ENCODE data around the gene EPHB3. TPM values are rescaled to one million over a fixed set of nuclear protein-coding genes. Genes with fewer than 3 reads are reported as not detected.

Gene EPHB3
- total and polyA plus RNA-seq, 2 of the 4 experiments (the other 2 are of a cell fraction): 0.72 to 2.9 TPM

DNA sequence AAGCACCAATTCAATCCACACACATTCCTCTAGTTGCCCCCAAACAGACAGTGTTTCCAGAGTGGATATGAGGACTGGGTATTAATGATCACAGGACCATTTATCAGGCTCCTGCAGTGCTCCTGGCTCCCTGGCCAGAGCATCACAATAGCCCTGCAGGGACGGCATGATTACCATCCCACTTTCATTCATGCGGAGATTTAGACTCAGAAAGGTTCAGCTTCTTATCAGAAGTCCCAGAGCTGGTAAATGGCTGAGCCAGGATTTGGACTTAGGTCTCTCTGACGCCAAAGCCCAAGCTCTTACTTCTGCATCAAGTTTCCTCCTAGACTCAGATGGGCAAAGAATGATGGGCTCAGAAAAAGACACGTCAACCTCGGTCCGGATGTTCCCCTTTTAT, 2.9 kb upstream of the EPHB3 start:
- H3K9me3 ChIP-seq (ENCODE audit: control insufficient read depth, insufficient read depth, low read length): no peaks in the 10 kb centered on the region
- H3K27me3 ChIP-seq (ENCODE audit: control insufficient read depth, insufficient read depth, low read length): peaks cover 46% of the 10 kb centered on the region
- in situ Hi-C loops (cut with MboI; ENCODE audit: low sequenced_read_pairs): no loop called here
- no peaks in the 10 kb centered on the region for H3K36me3 ChIP-seq (ENCODE audit: control insufficient read depth, insufficient read depth, low read length)
- no peak for ATAC-seq (ENCODE audit: low read depth)
- no peak overlapping the region for H3K56ac ChIP-seq (ENCODE audit: extremely low read depth, insufficient read depth, low read length)
- H3K27ac ChIP-seq (ENCODE audit: insufficient read depth, low read length): no peak overlapping the region
- H3K9ac ChIP-seq (ENCODE audit: low read depth, low read length): no peak overlapping the region
- intact Hi-C loops (cut with micrococcal nuclease): no loop called here
- no peak overlapping the region for H3K4me3 ChIP-seq (ENCODE audit: insufficient read depth, low read depth, low read length)
- H2AK9ac ChIP-seq (replicated peaks; ENCODE audit: low read depth, low read length, poor library complexity): no peak overlapping the region
- H2BK20ac ChIP-seq (ENCODE audit: low read depth, low read length): no peak overlapping the region
- H3K23ac ChIP-seq (ENCODE audit: low read depth, low read length): no peak overlapping the region
- peaks cover 0 to 6% of the 10 kb centered on the region in 2 experiments; a peak in 1 of 4 replicates for H3K79me1 ChIP-seq (ENCODE audit: low read depth in 1 of 2, low read length in 2 of 2)
- 60% methylated on average over 1 of the region's 6 CpGs; no CpG with 5 or more reads in 1 of the 2 experiments for WGBS, 2 experiments (ENCODE audit: extremely low coverage in 2 of 2, insufficient read length in 1 of 2)
- no peak overlapping the region for H4K91ac ChIP-seq (ENCODE audit: insufficient read depth, low read depth, low read length)
- dilution Hi-C loops (cut with HindIII; ENCODE audit: low sequenced_read_pairs, unreplicated experiment): no loop called here
- no peak overlapping the region for H3K18ac ChIP-seq (ENCODE audit: low read depth, low read length)
- H3K4me2 ChIP-seq (ENCODE audit: low read depth, low read length): no peak overlapping the region
- DNase-seq: no peak
- BruUV-seq (replicated peaks): no TSS peak
- H3K4me1 ChIP-seq (ENCODE audit: control insufficient read depth, insufficient read depth, low read length): peaks cover 3% of the 10 kb centered on the region; the same call in 1 of the 2 replicates
- H3K4ac ChIP-seq (ENCODE audit: low read depth, low read length): no peak overlapping the region
- 0 out of 2 replicates have a peak, but pooled peaks cover 2% of the 10 kb centered on the region for H3K9me1 ChIP-seq (ENCODE audit: insufficient read depth, low read length)
- ChIA-PET CTCF (no interaction called here), POLR2A (ENCODE audit: unreplicated experiment) (no interaction called here)
- no peak overlapping the region for H2AFZ ChIP-seq (replicated peaks; ENCODE audit: low read length, poor library complexity)
- H2AK5ac ChIP-seq (ENCODE audit: low read depth, low read length): no peak overlapping the region
- no peak overlapping the region for H4K8ac ChIP-seq (ENCODE audit: low read depth in 2 of 2, low read length in 2 of 2)
- H4K20me1 ChIP-seq (ENCODE audit: insufficient read depth, low read length): no peaks in the 10 kb centered on the region
- no peak overlapping the region for H2BK15ac ChIP-seq (ENCODE audit: low read depth, low read length)
- no peak overlapping the region for H4K5ac ChIP-seq (ENCODE audit: low read depth, low read length)
- TF ChIP-seq MXI1 (IDR thresholded peaks at IDR 0.05; ENCODE audit: borderline replicate concordance, low read depth, low read length) (no peak), NFE2L2 (IDR thresholded peaks at IDR 0.05; ENCODE audit: low read depth, low read length) (no peak), BHLHE40 (IDR thresholded peaks at IDR 0.05; ENCODE audit: low read depth, low read length) (no peak), POLR2A (IDR thresholded peaks at IDR 0.05; ENCODE audit: low read depth, low read length) (no peak), MAFK (IDR thresholded peaks at IDR 0.05; ENCODE audit: low read depth, low read length) (no peak), CEBPB (IDR thresholded peaks at IDR 0.05; ENCODE audit: low read depth, low read length) (no peak), USF2 (IDR thresholded peaks at IDR 0.05; ENCODE audit: low read depth, low read length) (no peak), CTCF (conservative IDR thresholded peaks at IDR 0.05; ENCODE audit: low read depth, low read length) (no peak), RAD21 (IDR thresholded peaks at IDR 0.05; ENCODE audit: low read length) (no peak), RFX5 (IDR thresholded peaks at IDR 0.05; ENCODE audit: low read depth, low read length) (no peak), RCOR1 (IDR thresholded peaks at IDR 0.05; ENCODE audit: insufficient replicate concordance, low read length) (no peak), FOS (IDR thresholded peaks at IDR 0.05; ENCODE audit: low read depth, low read length) (no peak)
- no peak overlapping the region for H3K14ac ChIP-seq (replicated peaks; ENCODE audit: low read depth, low read length)
- H2BK5ac ChIP-seq (ENCODE audit: low read depth, low read length, poor library complexity, severe bottlenecking): no peak overlapping the region
- H2BK120ac ChIP-seq (ENCODE audit: low read depth, low read length): no peak overlapping the region
